ENCODE data around the gene GPATCH2.

DNA sequence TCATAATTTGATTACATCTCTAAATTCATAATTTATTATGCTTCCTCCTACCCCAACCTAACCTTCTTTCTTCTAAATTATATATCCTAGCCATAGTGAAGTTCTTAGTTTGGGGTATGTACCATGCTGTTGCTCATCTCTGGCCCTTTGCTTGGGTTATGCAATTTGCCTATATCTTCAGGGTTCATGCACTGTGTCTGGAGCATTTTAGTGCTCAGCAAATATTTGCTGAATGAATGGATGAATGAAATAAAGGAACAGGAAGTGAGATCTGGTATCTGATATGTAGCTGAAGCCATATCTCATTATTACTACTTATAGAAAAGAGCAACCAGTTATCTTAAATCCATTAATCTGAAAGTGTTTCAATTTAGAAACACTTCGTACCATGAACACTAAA lies 137.6 kb downstream of the GPATCH2 start:
- TF ChIP-seq, protein P1, sequence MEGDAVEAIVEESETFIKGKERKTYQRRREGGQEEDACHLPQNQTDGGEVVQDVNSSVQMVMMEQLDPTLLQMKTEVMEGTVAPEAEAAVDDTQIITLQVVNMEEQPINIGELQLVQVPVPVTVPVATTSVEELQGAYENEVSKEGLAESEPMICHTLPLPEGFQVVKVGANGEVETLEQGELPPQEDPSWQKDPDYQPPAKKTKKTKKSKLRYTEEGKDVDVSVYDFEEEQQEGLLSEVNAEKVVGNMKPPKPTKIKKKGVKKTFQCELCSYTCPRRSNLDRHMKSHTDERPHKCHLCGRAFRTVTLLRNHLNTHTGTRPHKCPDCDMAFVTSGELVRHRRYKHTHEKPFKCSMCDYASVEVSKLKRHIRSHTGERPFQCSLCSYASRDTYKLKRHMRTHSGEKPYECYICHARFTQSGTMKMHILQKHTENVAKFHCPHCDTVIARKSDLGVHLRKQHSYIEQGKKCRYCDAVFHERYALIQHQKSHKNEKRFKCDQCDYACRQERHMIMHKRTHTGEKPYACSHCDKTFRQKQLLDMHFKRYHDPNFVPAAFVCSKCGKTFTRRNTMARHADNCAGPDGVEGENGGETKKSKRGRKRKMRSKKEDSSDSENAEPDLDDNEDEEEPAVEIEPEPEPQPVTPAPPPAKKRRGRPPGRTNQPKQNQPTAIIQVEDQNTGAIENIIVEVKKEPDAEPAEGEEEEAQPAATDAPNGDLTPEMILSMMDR (IDR thresholded peaks at IDR 0.05; ENCODE audit: low read depth, low read length): no peak
- no peak for TF ChIP-seq EZH2phosphoT487 (IDR thresholded peaks at IDR 0.05; ENCODE audit: low read depth)

Data from OCI-LY3 (cell line).